Endodermal cell (in vitro differentiated cells): ENCODE results near the gene NRXN2. TPM values are rescaled to one million over a fixed set of nuclear protein-coding genes. Genes with fewer than 3 reads are reported as not detected.

Source experiments
- DNase-seq: peaks from one replicate; pipeline ENCODE4 v3.0.0-alpha.2; 2017
- H3K27ac ChIP-seq: 2 replicates; pipeline ENCODE4 v1.5.1; 2013; ENCODE audit warnings: mild to moderate bottlenecking, low read depth, low read length, moderate library complexity
- H3K27me3 ChIP-seq: 2 replicates; pipeline ENCODE4 v1.6.1; 2013; ENCODE audit warnings: mild to moderate bottlenecking, low read length, moderate library complexity; ENCODE audit not compliant: insufficient read depth, control insufficient read depth, poor library complexity, severe bottlenecking
- H3K36me3 ChIP-seq: 2 replicates; pipeline ENCODE4 v1.7.0; 2013; ENCODE audit warnings: mild to moderate bottlenecking, low read length, moderate library complexity; ENCODE audit not compliant: control insufficient read depth, insufficient read depth
- H3K4me1 ChIP-seq: one replicate; pipeline ENCODE4 v1.7.0; 2013; ENCODE audit warnings: low read length; ENCODE audit not compliant: control insufficient read depth, insufficient read depth
- H3K4me3 ChIP-seq: 2 replicates; pipeline ENCODE4 v1.5.1; 2013; ENCODE audit warnings: mild to moderate bottlenecking, low read length, moderate library complexity
- H3K9ac ChIP-seq: 2 replicates; pipeline ENCODE4 v1.6.1; 2013; ENCODE audit warnings: mild to moderate bottlenecking, low read length, moderate library complexity; ENCODE audit not compliant: poor library complexity, severe bottlenecking; ENCODE audit errors: extremely low read depth
- H3K9me3 ChIP-seq: 2 replicates; pipeline ENCODE4 v1.6.1; 2013; ENCODE audit warnings: mild to moderate bottlenecking, low read length, moderate library complexity; ENCODE audit not compliant: control insufficient read depth
- H3K27ac Mint-ChIP-seq: 2 replicates; pipeline ENCODE4 v1.8.0; 2020; ENCODE audit warnings: mixed read lengths
- H3K27me3 Mint-ChIP-seq: 2 replicates; pipeline ENCODE4 v1.8.0; 2021; ENCODE audit warnings: mild to moderate bottlenecking, mixed read lengths; ENCODE audit not compliant: insufficient read depth
- H3K36me3 Mint-ChIP-seq: 2 replicates; pipeline ENCODE4 v1.8.0; 2020; ENCODE audit warnings: low read depth, mixed read lengths
- H3K4me1 Mint-ChIP-seq: 2 replicates; pipeline ENCODE4 v1.8.0; 2020; ENCODE audit warnings: mixed read lengths
- H3K4me3 Mint-ChIP-seq: 2 replicates; pipeline ENCODE4 v1.8.0; 2020; ENCODE audit warnings: mild to moderate bottlenecking, moderate library complexity, mixed read lengths
- H3K9me3 Mint-ChIP-seq: 2 replicates; pipeline ENCODE4 v1.8.0; 2020; ENCODE audit warnings: mild to moderate bottlenecking, mixed read lengths
- WGBS, 2 experiments: methylation state at CpG; one replicate each; pipeline versions ENCODE4 v1.1.5 to v1.1.7; 2013; ENCODE audit warnings: missing lambda C conversion rate in 2 of 2, mixed read lengths in 1 of 2; ENCODE audit not compliant: insufficient coverage in 1 of 2, insufficient read length in 1 of 2; 5-methylcytosine and 5-hydroxymethylcytosine counted together
- total RNA-seq, 2 donors: library from RNA; stranded (reverse); fragmentation: NEBNext Ultra II Directional in 1 of 2; extraction: Animal tissue kit (Norgen Biotek cat#: 25700) in 1 of 2; gene quantifications; 2 replicates in 1 of 2; 3 replicates in 1 of 2; pipeline ENCODE4 v1.2.1, GENCODE V29; 2021
- TF ChIP-seq, protein P1 (sequence below): fragments of 200-600 bp; sonication (generic); conservative IDR thresholded peaks from 2 replicates; pipeline ENCODE4 v1.5.0; 2021; ENCODE audit warnings: antibody characterized with exemption, mild to moderate bottlenecking

The NRXN2 gene
- total RNA-seq, 2 donors from 2014 or later, result 1.00 to 1.5 TPM

DNA sequence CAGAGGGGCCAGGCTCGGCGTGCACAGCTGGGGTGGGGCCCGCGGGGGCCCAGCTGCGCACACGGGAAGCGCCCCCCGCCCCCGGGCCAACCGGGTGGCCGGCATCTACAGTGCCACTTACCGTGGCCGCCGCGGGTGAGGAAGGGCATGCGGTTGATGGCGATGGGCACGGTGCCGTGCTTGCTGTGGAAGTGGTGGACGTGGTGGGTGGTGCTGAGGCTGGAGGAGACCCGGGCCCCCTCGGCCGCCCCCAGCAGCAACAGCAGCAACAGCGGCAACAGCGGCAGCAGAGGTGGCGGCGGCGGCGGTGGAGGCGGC lies 80.6 kb downstream of the NRXN2 start:
- Histone ChIP-seq H3K36me3 (no peaks in the 10 kb centered on the region), H3K9ac (no peak overlapping the region), H3K4me3 (no peak overlapping the region), H3K9me3 (no peaks in the 10 kb centered on the region), H3K27me3 (peaks cover 89% of the 10 kb centered on the region), H3K27ac (no peak overlapping the region), H3K4me1 (no peaks in the 10 kb centered on the region)
- H3K36me3 Mint-ChIP-seq, result no peaks in the 10 kb centered on the region
- H3K4me3 Mint-ChIP-seq, result no peak overlapping the region
- no peak for DNase-seq
- TF ChIP-seq, protein P1, sequence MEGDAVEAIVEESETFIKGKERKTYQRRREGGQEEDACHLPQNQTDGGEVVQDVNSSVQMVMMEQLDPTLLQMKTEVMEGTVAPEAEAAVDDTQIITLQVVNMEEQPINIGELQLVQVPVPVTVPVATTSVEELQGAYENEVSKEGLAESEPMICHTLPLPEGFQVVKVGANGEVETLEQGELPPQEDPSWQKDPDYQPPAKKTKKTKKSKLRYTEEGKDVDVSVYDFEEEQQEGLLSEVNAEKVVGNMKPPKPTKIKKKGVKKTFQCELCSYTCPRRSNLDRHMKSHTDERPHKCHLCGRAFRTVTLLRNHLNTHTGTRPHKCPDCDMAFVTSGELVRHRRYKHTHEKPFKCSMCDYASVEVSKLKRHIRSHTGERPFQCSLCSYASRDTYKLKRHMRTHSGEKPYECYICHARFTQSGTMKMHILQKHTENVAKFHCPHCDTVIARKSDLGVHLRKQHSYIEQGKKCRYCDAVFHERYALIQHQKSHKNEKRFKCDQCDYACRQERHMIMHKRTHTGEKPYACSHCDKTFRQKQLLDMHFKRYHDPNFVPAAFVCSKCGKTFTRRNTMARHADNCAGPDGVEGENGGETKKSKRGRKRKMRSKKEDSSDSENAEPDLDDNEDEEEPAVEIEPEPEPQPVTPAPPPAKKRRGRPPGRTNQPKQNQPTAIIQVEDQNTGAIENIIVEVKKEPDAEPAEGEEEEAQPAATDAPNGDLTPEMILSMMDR, result no peak
- peaks cover 8% of the 10 kb centered on the region for H3K4me1 Mint-ChIP-seq
- peaks cover 51% of the 10 kb centered on the region for H3K27me3 Mint-ChIP-seq
- H3K9me3 Mint-ChIP-seq, result no peaks in the 10 kb centered on the region
- 0 to 3% methylated on average over 4 to 30 of the region's 30 CpGs for WGBS, 2 experiments
- H3K27ac Mint-ChIP-seq, result no peak overlapping the region

DNA sequence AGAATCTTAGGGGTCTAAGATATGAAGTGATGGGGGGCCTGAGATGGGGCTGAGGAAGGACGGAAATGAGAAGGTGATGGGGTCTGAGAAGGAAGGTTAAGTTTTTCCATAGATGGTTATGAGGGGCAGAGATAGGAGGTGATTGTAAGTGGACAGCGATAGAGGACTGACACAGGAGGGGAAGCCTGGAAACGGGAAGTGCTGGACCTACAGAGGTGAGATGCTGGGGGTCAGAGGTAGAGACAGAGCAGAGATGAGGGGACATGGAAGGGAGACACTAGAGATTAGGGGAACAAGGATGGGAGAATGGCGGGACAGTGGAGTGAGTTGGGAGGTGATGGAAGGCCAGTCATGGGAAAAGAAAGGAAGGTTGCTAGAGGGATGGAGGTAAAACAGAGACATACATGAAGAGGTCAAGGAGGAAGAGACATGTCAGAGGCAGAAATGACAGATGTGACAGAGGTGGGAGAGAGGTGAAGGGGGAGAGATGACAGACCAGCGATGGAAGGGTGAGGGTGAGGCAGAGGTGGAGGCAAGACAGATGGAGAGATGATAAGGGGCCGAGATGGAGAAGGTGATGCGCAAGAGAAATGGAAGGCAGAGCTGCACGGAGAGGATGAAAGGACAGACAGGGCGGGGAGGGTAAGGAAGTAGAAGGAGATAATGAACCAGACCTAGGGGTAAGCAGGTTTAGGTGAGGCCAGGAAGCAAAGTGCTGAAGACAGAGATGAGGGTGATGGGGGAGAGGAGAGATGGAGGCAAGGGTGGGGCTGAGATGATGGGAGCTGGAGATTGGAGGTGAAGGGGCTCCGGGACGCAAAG lies 81.2 kb downstream of the NRXN2 start:
- Mint-ChIP-seq H3K9me3 (no peaks in the 10 kb centered on the region), H3K27me3 (peaks cover 47% of the 10 kb centered on the region), H3K4me1 (peaks cover 8% of the 10 kb centered on the region), H3K27ac (no peak overlapping the region), H3K4me3 (no peak overlapping the region), H3K36me3 (no peaks in the 10 kb centered on the region)
- Histone ChIP-seq H3K27me3 (peaks cover 90% of the 10 kb centered on the region), H3K9ac (no peak overlapping the region), H3K4me1 (no peaks in the 10 kb centered on the region), H3K9me3 (no peaks in the 10 kb centered on the region), H3K36me3 (no peaks in the 10 kb centered on the region), H3K27ac (no peak overlapping the region), H3K4me3 (no peak overlapping the region)
- TF ChIP-seq, protein P1, result no peak
- 40 to 52% methylated on average over 11 of the region's 11 CpGs for WGBS, 2 experiments
- no peak for DNase-seq

DNA sequence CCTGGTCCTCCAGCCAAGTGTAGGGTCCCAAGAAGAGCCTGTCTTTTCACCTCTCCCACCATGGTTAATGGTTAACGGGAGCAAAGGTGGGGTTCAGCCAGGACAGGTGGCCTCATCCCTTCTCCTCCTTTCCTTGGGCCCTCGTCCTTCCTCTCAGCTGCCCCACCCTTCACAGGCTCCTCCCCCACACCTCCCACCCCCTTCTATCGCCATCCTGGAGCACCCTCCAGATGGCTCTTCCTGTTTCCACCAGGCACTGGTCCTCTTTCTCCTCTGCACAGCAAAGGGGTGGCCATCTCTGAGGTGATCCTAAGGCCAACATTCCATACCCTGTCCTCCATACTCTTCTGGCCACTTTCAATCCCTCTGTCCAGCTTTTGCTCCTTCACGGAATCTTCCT lies 83.1 kb downstream of the NRXN2 start:
- no peak overlapping the region for H3K4me3 Mint-ChIP-seq
- TF ChIP-seq, protein P1, result no peak
- peaks cover 8% of the 10 kb centered on the region for H3K4me1 Mint-ChIP-seq
- H3K27me3 ChIP-seq, result peaks cover 74% of the 10 kb centered on the region
- no peaks in the 10 kb centered on the region for H3K9me3 ChIP-seq
- WGBS, 2 experiments, result 69 to 81% methylated on average over 2 to 4 of the region's 4 CpGs
- no peak overlapping the region for H3K27ac ChIP-seq
- no peaks in the 10 kb centered on the region for H3K9me3 Mint-ChIP-seq
- H3K27ac Mint-ChIP-seq, result no peak overlapping the region
- H3K4me1 ChIP-seq, result no peaks in the 10 kb centered on the region
- no peak overlapping the region for H3K9ac ChIP-seq
- no peaks in the 10 kb centered on the region for H3K36me3 ChIP-seq
- peaks cover 40% of the 10 kb centered on the region for H3K27me3 Mint-ChIP-seq
- no peak overlapping the region for H3K4me3 ChIP-seq
- no peak for DNase-seq
- H3K36me3 Mint-ChIP-seq, result no peaks in the 10 kb centered on the region
